H4 (cell line): ENCODE results near the gene OR2S2. TPM values are rescaled to one million over a fixed set of nuclear protein-coding genes. Genes with fewer than 3 reads are reported as not detected.
"Not testable (repeated sequence)": the region's sequence is repeated elsewhere in the genome, so short reads cannot be mapped to it uniquely, and the experiment has no call there.

Experiments used
- DNase-seq: peaks from one replicate; pipeline ENCODE4 v3.0.0-alpha.2; 2015; ENCODE audit warnings: low spot score
- total RNA-seq: library from RNA; depleted of rRNA; stranded (reverse); fragments of >200 nt; shearing (Covaris generic); gene quantifications from 2 replicates; pipeline ENCODE4 v1.2.3, GENCODE V29; 2014

OR2S2 gene
- total RNA-seq, 1 experiment from 2014 or later, result not detected

GRCh38 chr9:35933550-35934067 is 24.3 kb downstream of the OR2S2 start:
- no peak for DNase-seq

- DNase-seq, result no peak
Measured at GRCh38 chr9:35932735-35933134, 25.2 kb downstream of the OR2S2 start.

- DNase-seq, result no peak
Measured at GRCh38 chr9:35930989-35931388, 27.0 kb downstream of the OR2S2 start.

GRCh38 chr9:35930521-35930920 is 27.4 kb downstream of the OR2S2 start:
- DNase-seq, result no peak

GRCh38 chr9:35929453-35929718 is 28.6 kb downstream of the OR2S2 start:
- no peak for DNase-seq

- no peak for DNase-seq
Measured at GRCh38 chr9:35928591-35929452, 29.1 kb downstream of the OR2S2 start.

GRCh38 chr9:35923927-35924763 is 33.8 kb downstream of the OR2S2 start:
- peak; percentile 89 for DNase-seq

GRCh38 chr9:35923598-35923926 is 34.4 kb downstream of the OR2S2 start:
- DNase-seq, result no peak

- no peak for DNase-seq
Measured at GRCh38 chr9:35920051-35920620, 37.8 kb downstream of the OR2S2 start.

GRCh38 chr9:35919212-35920008 is 38.5 kb downstream of the OR2S2 start:
- DNase-seq, result no peak

- DNase-seq, result no peak
Measured at GRCh38 chr9:35918780-35919179, 39.2 kb downstream of the OR2S2 start.

GRCh38 chr9:35917261-35917660 is 40.7 kb downstream of the OR2S2 start:
- DNase-seq, result no peak

GRCh38 chr9:35915681-35916294 is 42.2 kb downstream of the OR2S2 start:
- DNase-seq, result no peak

- peak; percentile 62 for DNase-seq
Measured at GRCh38 chr9:35914301-35914807, 43.6 kb downstream of the OR2S2 start.

GRCh38 chr9:35913429-35913828 is 44.5 kb downstream of the OR2S2 start:
- DNase-seq, result not testable (repeated sequence)

GRCh38 chr9:35912791-35913400 is 45.1 kb downstream of the OR2S2 start:
- DNase-seq, result no peak

- DNase-seq, result no peak
Measured at GRCh38 chr9:35911690-35912089, 46.3 kb downstream of the OR2S2 start.

GRCh38 chr9:35910613-35911359 is 47.2 kb downstream of the OR2S2 start:
- DNase-seq, result peak; percentile 85

- no peak for DNase-seq
Measured at GRCh38 chr9:35909687-35910612, 48.0 kb downstream of the OR2S2 start.
